ENCODE measurements around the gene TRIM51. TPM values are rescaled to one million over a fixed set of nuclear protein-coding genes. Genes with fewer than 3 reads are reported as not detected.
"Not testable (repeated sequence)": the region's sequence is repeated elsewhere in the genome, so short reads cannot be mapped to it uniquely, and the experiment has no call there.

Gene TRIM51
- total RNA-seq (not detected), polyA plus RNA-seq (not detected)
- long read RNA-seq, donor 1 = 0 reads
- long read RNA-seq, donor 2 = 0 reads
- long read RNA-seq, donor 3 = 0 reads
- long read RNA-seq, donor 4 = 0 reads
- long read RNA-seq, donor 5 = 0 reads

GRCh38 chr11:55882997-55883396 lies at the start of gene TRIM51:
Gene TRIM51 (plus strand): TSS chr11:55883297. CDS start chr11:55885429, 2,132 bp downstream.
- not testable (repeated sequence) for H3K9ac ChIP-seq (ENCODE audit: insufficient read depth in 1 of 2, low read length in 2 of 2); H3K27me3 ChIP-seq (ENCODE audit: control insufficient read depth in 3 of 3, insufficient read depth in 3 of 3, low read length in 2 of 3); ATAC-seq (ENCODE audit: insufficient read depth, low FRiP score); H3K27ac ChIP-seq (ENCODE audit: low read depth in 1 of 2, low read length in 1 of 2); H3K4me3 ChIP-seq; H3K36me3 ChIP-seq (ENCODE audit: control insufficient read depth in 4 of 4, insufficient read depth in 4 of 4, low read length in 4 of 4); H3K9me3 ChIP-seq (ENCODE audit: control insufficient read depth in 4 of 4, insufficient read depth in 3 of 4, low read length in 3 of 4); DNase-seq; H3K4me1 ChIP-seq (ENCODE audit: control insufficient read depth in 5 of 5, insufficient read depth in 5 of 5, low read length in 5 of 5)
- WGBS, 2 donors = 73 to 75% methylated on average over 1 of the region's 1 CpG

- 26 to 34% methylated on average over 3 of the region's 3 CpGs for WGBS, 2 donors
- no peaks in the 10 kb centered on the region for H3K4me1 ChIP-seq (ENCODE audit: control insufficient read depth in 5 of 5, insufficient read depth in 5 of 5, low read length in 5 of 5)
- no peak within 1 kb of the TSS for H3K4me3 ChIP-seq
- no peaks in the 10 kb centered on the region for H3K36me3 ChIP-seq (ENCODE audit: control insufficient read depth in 4 of 4, insufficient read depth in 4 of 4, low read length in 4 of 4)
- no peak for ATAC-seq (ENCODE audit: insufficient read depth, low FRiP score)
- H3K9ac ChIP-seq (ENCODE audit: insufficient read depth in 1 of 2, low read length in 2 of 2) = no peak within 1 kb of the TSS
- H3K9me3 ChIP-seq (ENCODE audit: control insufficient read depth in 4 of 4, insufficient read depth in 3 of 4, low read length in 3 of 4) = peaks cover 0 to 6% (median 2%) of the 10 kb centered on the region in 4 donors
- DNase-seq = no peak
- TF ChIP-seq CTCF (IDR thresholded peaks at IDR 0.05; ENCODE audit: control extremely low read depth, extremely low read depth) = no peak
- H3K27me3 ChIP-seq (ENCODE audit: control insufficient read depth in 3 of 3, insufficient read depth in 3 of 3, low read length in 2 of 3) = no peaks in the 10 kb centered on the region
- no peak within 1 kb of the TSS for H3K27ac ChIP-seq (ENCODE audit: low read depth in 1 of 2, low read length in 1 of 2)
Measured at GRCh38 chr11:55838452-55838851, 44.6 kb upstream of the TRIM51 start, which contains the start of gene OR5D16. Gene OR5D16 (plus strand): TSS chr11:55838752. CDS start chr11:55838752, 0 bp downstream.

GRCh38 chr11:55847453-55847852 lies 35.6 kb upstream of the TRIM51 start:
- Histone ChIP-seq H3K36me3 (ENCODE audit: control insufficient read depth in 4 of 4, insufficient read depth in 4 of 4, low read length in 4 of 4) (no peaks in the 10 kb centered on the region), H3K4me1 (ENCODE audit: control insufficient read depth in 5 of 5, insufficient read depth in 5 of 5, low read length in 5 of 5) (no peaks in the 10 kb centered on the region), H3K9ac (ENCODE audit: insufficient read depth in 1 of 2, low read length in 2 of 2) (no peak overlapping the region), H3K27me3 (ENCODE audit: control insufficient read depth in 3 of 3, insufficient read depth in 3 of 3, low read length in 2 of 3) (no peaks in the 10 kb centered on the region), H3K27ac (ENCODE audit: low read depth in 1 of 2, low read length in 1 of 2) (no peak overlapping the region), H3K4me3 (no peak overlapping the region), H3K9me3 (ENCODE audit: control insufficient read depth in 4 of 4, insufficient read depth in 3 of 4, low read length in 3 of 4) (peaks cover 0 to 6% (median 0%) of the 10 kb centered on the region in 4 donors)
- 50 to 52% methylated on average over 2 of the region's 2 CpGs for WGBS, 2 donors
- TF ChIP-seq CTCF (IDR thresholded peaks at IDR 0.05; ENCODE audit: control extremely low read depth, extremely low read depth) = no peak
- DNase-seq (no peak), ATAC-seq (ENCODE audit: insufficient read depth, low FRiP score) (no peak)

- Histone ChIP-seq H3K4me1 (ENCODE audit: control insufficient read depth in 5 of 5, insufficient read depth in 5 of 5, low read length in 5 of 5) (no peaks in the 10 kb centered on the region), H3K36me3 (ENCODE audit: control insufficient read depth in 4 of 4, insufficient read depth in 4 of 4, low read length in 4 of 4) (no peaks in the 10 kb centered on the region), H3K9ac (ENCODE audit: insufficient read depth in 1 of 2, low read length in 2 of 2) (no peak overlapping the region), H3K9me3 (ENCODE audit: control insufficient read depth in 4 of 4, insufficient read depth in 3 of 4, low read length in 3 of 4) (peaks cover 0 to 6% (median 0%) of the 10 kb centered on the region in 4 donors), H3K4me3 (no peak overlapping the region), H3K27me3 (ENCODE audit: control insufficient read depth in 3 of 3, insufficient read depth in 3 of 3, low read length in 2 of 3) (no peaks in the 10 kb centered on the region), H3K27ac (ENCODE audit: low read depth in 1 of 2, low read length in 1 of 2) (no peak overlapping the region)
- no peak for TF ChIP-seq CTCF (IDR thresholded peaks at IDR 0.05; ENCODE audit: control extremely low read depth, extremely low read depth)
- no peak for DNase-seq
- no peak for ATAC-seq (ENCODE audit: insufficient read depth, low FRiP score)
Measured at GRCh38 chr11:55849037-55849436, 34.1 kb upstream of the TRIM51 start.

Measured in lung (tissue), 16 donors.